Neuronal stem cell (in vitro differentiated cells): ENCODE results near the gene NPR1.

Source experiments
- DNase-seq: peaks from one replicate; pipeline ENCODE4 v3.0.0-alpha.2; 2013; ENCODE audit warnings: low spot score
- H2AFZ ChIP-seq: one replicate; pipeline ENCODE4 v1.6.1; 2013; ENCODE audit warnings: mild to moderate bottlenecking, low read length, inconsistent platforms
- H2AK5ac ChIP-seq: 2 replicates; pipeline ENCODE4 v1.6.1; 2013; ENCODE audit warnings: low read depth, mild to moderate bottlenecking, inconsistent platforms, low read length, moderate library complexity, mixed read lengths
- H2BK120ac ChIP-seq: 2 replicates; pipeline ENCODE4 v1.6.1; 2013; ENCODE audit warnings: low read depth, mild to moderate bottlenecking, inconsistent platforms, low read length, moderate library complexity, mixed read lengths
- H2BK12ac ChIP-seq: one replicate; pipeline ENCODE4 v1.6.1; 2013; ENCODE audit warnings: low read length, inconsistent platforms
- H2BK15ac ChIP-seq: 2 replicates; pipeline ENCODE4 v1.6.1; 2013; ENCODE audit warnings: mild to moderate bottlenecking, low read length, inconsistent platforms, mixed read lengths
- H2BK5ac ChIP-seq: one replicate; pipeline ENCODE4 v1.6.1; 2013; ENCODE audit warnings: inconsistent platforms, mild to moderate bottlenecking, low read length, moderate library complexity
- H3K14ac ChIP-seq: one replicate; pipeline ENCODE4 v1.6.1; 2013; ENCODE audit warnings: low read length, inconsistent platforms
- H3K18ac ChIP-seq: 2 replicates; pipeline ENCODE4 v1.6.1; 2013; ENCODE audit warnings: low read length, inconsistent platforms
- H3K23ac ChIP-seq: 2 replicates; pipeline ENCODE4 v1.6.1; 2013; ENCODE audit warnings: low read depth, mild to moderate bottlenecking, mixed read lengths, low read length, inconsistent platforms; ENCODE audit not compliant: poor library complexity
- H3K27ac ChIP-seq: replicated peaks from 3 replicates; pipeline ENCODE4 v1.5.1; 2013; ENCODE audit warnings: low read length, inconsistent platforms
- H3K27me3 ChIP-seq, 3 experiments: 2 replicates each; pipeline ENCODE4 v1.6.1; 2013; ENCODE audit warnings: low read length in 3 of 3, mild to moderate bottlenecking in 2 of 3, inconsistent platforms in 1 of 3, low read depth in 1 of 3, mixed read lengths in 1 of 3, moderate library complexity in 1 of 3; ENCODE audit not compliant: control insufficient read depth in 3 of 3, insufficient read depth in 3 of 3
- H3K36me3 ChIP-seq, 2 donors: replicated peaks in 1 of 2; 2 replicates each; pipeline ENCODE4 v1.6.1; 2013; ENCODE audit warnings: low read length in 2 of 2; ENCODE audit not compliant: control insufficient read depth in 2 of 2, insufficient read depth in 2 of 2
- H3K4ac ChIP-seq: 2 replicates; pipeline ENCODE4 v1.6.1; 2013; ENCODE audit warnings: inconsistent platforms, mild to moderate bottlenecking, low read length, moderate library complexity
- H3K4me1 ChIP-seq, 2 donors: 1 replicate in 1 of 2; 2 replicates in 1 of 2; pipeline ENCODE4 v1.6.1; 2013; ENCODE audit warnings: low read length in 2 of 2, low read depth in 1 of 2; ENCODE audit not compliant: control insufficient read depth in 2 of 2, insufficient read depth in 1 of 2
- H3K4me2 ChIP-seq: one replicate; pipeline ENCODE4 v1.6.1; 2013; ENCODE audit warnings: mild to moderate bottlenecking, low read length, inconsistent platforms; ENCODE audit not compliant: insufficient read depth, poor library complexity, severe bottlenecking
- H3K4me3 ChIP-seq, 2 donors: 2 replicates each; pipeline ENCODE4 v1.5.1; 2013; ENCODE audit warnings: low read length in 2 of 2, mild to moderate bottlenecking in 2 of 2, inconsistent platforms in 1 of 2, moderate library complexity in 1 of 2
- H3K79me1 ChIP-seq: one replicate; pipeline ENCODE4 v1.6.1; 2013; ENCODE audit warnings: low read depth, mild to moderate bottlenecking, inconsistent platforms, low read length, moderate library complexity
- H3K9ac ChIP-seq: one replicate; pipeline ENCODE4 v1.6.1; 2013; ENCODE audit warnings: mild to moderate bottlenecking, low read depth, low read length, inconsistent platforms; ENCODE audit not compliant: poor library complexity
- H3K9me3 ChIP-seq, 2 donors: replicated peaks in 1 of 2; 2 replicates each; pipeline versions ENCODE3 to v1.6.1; 2013; ENCODE audit warnings: low read length in 2 of 2, mild to moderate bottlenecking in 2 of 2, inconsistent platforms in 1 of 2, low read depth in 1 of 2, mixed read lengths in 1 of 2, moderate library complexity in 1 of 2; ENCODE audit not compliant: control insufficient read depth in 2 of 2, insufficient read depth in 1 of 2
- H4K8ac ChIP-seq: one replicate; pipeline ENCODE4 v1.6.1; 2013; ENCODE audit warnings: low read depth, mild to moderate bottlenecking, inconsistent platforms, low read length, moderate library complexity
- H4K91ac ChIP-seq: one replicate; pipeline ENCODE4 v1.6.1; 2013; ENCODE audit warnings: low read length, low read depth, mild to moderate bottlenecking, inconsistent platforms; ENCODE audit not compliant: poor library complexity
- WGBS, 2 donors: extraction: QIAGEN DNeasy Blood & Tissue Kit; methylation state at CpG; one replicate each; pipeline ENCODE4 v1.1.7; 2013; ENCODE audit warnings: missing lambda C conversion rate in 2 of 2, mixed read lengths in 1 of 2; ENCODE audit not compliant: insufficient read length in 2 of 2, insufficient replicate concordance in 1 of 2; ENCODE audit errors: extremely low coverage in 2 of 2; 5-methylcytosine and 5-hydroxymethylcytosine counted together

Gene NPR1

DNA sequence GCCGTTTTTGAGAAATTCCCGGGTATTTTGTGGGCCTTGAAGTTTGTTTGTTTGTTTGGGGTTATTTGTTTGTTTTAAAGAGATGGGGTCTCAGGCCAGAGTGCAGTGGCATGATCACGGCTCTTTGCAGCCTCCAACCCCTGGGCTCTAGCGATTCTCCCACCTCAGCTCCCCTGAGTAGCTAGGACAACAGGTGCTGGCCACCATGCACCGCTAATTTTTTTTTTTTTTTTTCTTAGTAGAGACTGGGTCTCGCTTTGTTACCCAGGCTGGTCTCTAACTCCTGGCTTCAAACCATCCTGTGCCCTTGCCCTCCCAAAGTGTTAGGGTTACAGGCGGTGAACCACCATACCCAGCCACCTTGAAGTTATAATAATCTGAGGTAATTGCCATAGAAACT, 42.6 kb upstream of the NPR1 start:
- no peak overlapping the region for H3K18ac ChIP-seq
- H2AFZ ChIP-seq = no peak overlapping the region
- no peak overlapping the region for H2BK5ac ChIP-seq
- no peak overlapping the region for H3K14ac ChIP-seq
- H3K36me3 ChIP-seq = peaks cover 23 to 60% of the 10 kb centered on the region in 2 donors
- peaks cover 1 to 6% of the 10 kb centered on the region in 2 donors for H3K4me1 ChIP-seq
- no peak overlapping the region for H3K23ac ChIP-seq
- no peak overlapping the region for H4K91ac ChIP-seq
- peaks cover 3% of the 10 kb centered on the region for H3K79me1 ChIP-seq
- H3K4ac ChIP-seq = no peak overlapping the region
- no CpG with 5 or more reads among the region's 7 CpGs for WGBS, 2 donors
- H3K9ac ChIP-seq = no peak overlapping the region
- no peak overlapping the region for H2BK12ac ChIP-seq
- H3K9me3 ChIP-seq = peaks cover 0 to 13% of the 10 kb centered on the region in 2 donors
- no peak overlapping the region for H3K27ac ChIP-seq
- H2BK15ac ChIP-seq = no peak overlapping the region
- no peaks in the 10 kb centered on the region for H3K27me3 ChIP-seq
- no peak overlapping the region for H2AK5ac ChIP-seq
- peak overlapping the region in 1 of 2 donors; percentile 6 for H3K4me3 ChIP-seq
- H3K4me2 ChIP-seq = no peak overlapping the region
- no peak for DNase-seq
- H2BK120ac ChIP-seq = no peak overlapping the region
- no peak overlapping the region for H4K8ac ChIP-seq

DNA sequence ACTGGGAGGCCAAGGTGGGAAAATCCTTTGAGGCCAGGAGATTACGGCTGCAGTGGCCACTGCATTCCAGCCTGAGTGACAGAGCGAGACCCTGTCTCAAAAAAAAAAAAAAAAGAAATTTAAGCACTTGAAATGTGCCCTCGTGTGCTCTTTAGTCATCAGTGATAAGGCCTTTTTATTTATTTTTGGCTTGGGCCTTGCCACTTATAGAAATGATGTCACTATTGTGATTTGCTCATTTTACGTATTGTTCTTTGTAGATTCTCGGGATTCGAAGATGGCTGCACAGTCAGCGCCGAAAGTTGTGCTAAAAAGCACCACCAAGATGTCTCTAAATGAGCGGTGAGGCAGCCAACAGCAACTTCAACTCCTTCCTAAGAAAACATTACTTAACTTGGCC, 42.2 kb upstream of the NPR1 start:
- peaks cover 24 to 64% of the 10 kb centered on the region in 2 donors for H3K36me3 ChIP-seq
- H3K4me1 ChIP-seq = peaks cover 1 to 6% of the 10 kb centered on the region in 2 donors
- DNase-seq = no peak
- H2BK12ac ChIP-seq = no peak overlapping the region
- no peak overlapping the region for H3K4me2 ChIP-seq
- peaks cover 3% of the 10 kb centered on the region for H3K79me1 ChIP-seq
- no peak overlapping the region for H3K9ac ChIP-seq
- H4K8ac ChIP-seq = no peak overlapping the region
- no peak overlapping the region for H2BK5ac ChIP-seq
- no peak overlapping the region for H3K23ac ChIP-seq
- H3K4me3 ChIP-seq = no peak overlapping the region
- no peak overlapping the region for H3K27ac ChIP-seq
- WGBS, 2 donors = no CpG with 5 or more reads among the region's 9 CpGs
- no peak overlapping the region for H2BK120ac ChIP-seq
- no peak overlapping the region for H2BK15ac ChIP-seq
- H2AK5ac ChIP-seq = no peak overlapping the region
- H3K18ac ChIP-seq = no peak overlapping the region
- H4K91ac ChIP-seq = no peak overlapping the region
- peaks cover 0 to 13% of the 10 kb centered on the region in 2 donors for H3K9me3 ChIP-seq
- H3K4ac ChIP-seq = no peak overlapping the region
- no peak overlapping the region for H3K14ac ChIP-seq
- H3K27me3 ChIP-seq = no peaks in the 10 kb centered on the region
- H2AFZ ChIP-seq = no peak overlapping the region

- Histone ChIP-seq H4K91ac (no peak overlapping the region), H3K27ac (no peak overlapping the region), H2BK12ac (no peak overlapping the region), H3K4me2 (no peak overlapping the region), H4K8ac (no peak overlapping the region), H3K27me3 (no peaks in the 10 kb centered on the region), H3K4ac (no peak overlapping the region), H2BK120ac (no peak overlapping the region), H3K36me3 (peaks cover 36 to 84% of the 10 kb centered on the region in 2 donors), H3K79me1 (peaks cover 5% of the 10 kb centered on the region), H3K23ac (no peak overlapping the region), H3K18ac (no peak overlapping the region), H3K9me3 (peaks cover 0 to 10% of the 10 kb centered on the region in 2 donors), H3K4me3 (no peak overlapping the region), H3K4me1 (peaks cover 1 to 6% of the 10 kb centered on the region in 2 donors), H2BK15ac (no peak overlapping the region), H2BK5ac (no peak overlapping the region), H2AFZ (no peak overlapping the region), H3K14ac (no peak overlapping the region), H3K9ac (no peak overlapping the region), H2AK5ac (no peak overlapping the region)
- DNase-seq = no peak
- no CpG with 5 or more reads among the region's 6 CpGs for WGBS, 2 donors
Observed at GRCh38 chr1:153638261-153638660, 40.2 kb upstream of the NPR1 start.

DNA sequence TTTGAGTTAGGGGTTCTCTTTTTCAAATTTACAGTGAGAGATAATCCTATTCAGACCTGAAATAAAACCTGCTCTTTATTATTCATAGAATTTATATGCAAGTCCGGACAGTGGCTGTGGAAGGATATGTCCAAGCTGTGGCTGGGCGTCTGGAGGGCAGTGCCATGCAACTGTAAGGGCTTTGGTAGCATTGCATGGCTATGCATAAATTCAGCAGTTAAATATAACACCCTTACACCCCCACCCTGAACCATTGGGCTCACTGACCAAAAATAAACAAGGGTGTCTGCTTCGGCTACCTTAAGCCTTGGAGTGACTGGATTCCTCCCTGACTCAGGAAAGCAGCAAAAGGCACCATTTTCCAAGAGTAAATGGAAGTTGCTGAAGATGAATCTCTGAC, 39.2 kb upstream of the NPR1 start:
- Histone ChIP-seq H2BK15ac (no peak overlapping the region), H2BK5ac (no peak overlapping the region), H3K23ac (no peak overlapping the region), H3K4me2 (no peak overlapping the region), H3K79me1 (peaks cover 5% of the 10 kb centered on the region), H3K9ac (no peak overlapping the region), H2BK12ac (no peak overlapping the region), H3K27me3 (no peaks in the 10 kb centered on the region), H3K27ac (no peak overlapping the region), H3K4ac (no peak overlapping the region), H3K18ac (no peak overlapping the region), H2BK120ac (no peak overlapping the region), H3K9me3 (peaks cover 0 to 7% of the 10 kb centered on the region in 2 donors), H2AFZ (no peak overlapping the region), H3K4me1 (peaks cover 1 to 3% of the 10 kb centered on the region in 2 donors), H3K14ac (no peak overlapping the region), H3K36me3 (peaks cover 38 to 94% of the 10 kb centered on the region in 2 donors), H2AK5ac (no peak overlapping the region), H4K8ac (no peak overlapping the region), H3K4me3 (no peak overlapping the region), H4K91ac (no peak overlapping the region)
- no peak for DNase-seq
- WGBS, 2 donors = no CpG with 5 or more reads among the region's 3 CpGs
